ENCODE measurements around the gene TPRX1.

- TF ChIP-seq CTCF (IDR thresholded peaks at IDR 0.05) (no peak), POLR2A (IDR thresholded peaks at IDR 0.05) (no peak), POLR2AphosphoS5 (IDR thresholded peaks at IDR 0.05) (no peak)
Measured at GRCh38 chr19:47761566-47761965, 42.8 kb downstream of the TPRX1 start.
